H9 (cell line): ENCODE measurements around the gene DOCK1. TPM values are rescaled to one million over a fixed set of nuclear protein-coding genes. Genes with fewer than 3 reads are reported as not detected.

Experiments used
- DNase-seq: peaks from one replicate; pipeline ENCODE4 v3.0.0-alpha.2; 2017
- H2AFZ ChIP-seq: one replicate; pipeline ENCODE4 v1.6.1; 2013; ENCODE audit warnings: mild to moderate bottlenecking, low read length, control low read depth, moderate library complexity
- H2AK5ac ChIP-seq: 2 replicates; pipeline ENCODE4 v1.6.1; 2013; ENCODE audit warnings: low read length, control low read depth, mixed read lengths; ENCODE audit not compliant: insufficient read length
- H2BK120ac ChIP-seq: one replicate; pipeline ENCODE4 v1.6.1; 2013; ENCODE audit warnings: low read depth, mild to moderate bottlenecking, low read length, control low read depth, inconsistent platforms; ENCODE audit not compliant: poor library complexity, severe bottlenecking
- H2BK12ac ChIP-seq: 2 replicates; pipeline ENCODE4 v1.6.1; 2013; ENCODE audit warnings: low read length, control low read depth, mixed read lengths, low read depth; ENCODE audit not compliant: insufficient read length
- H2BK15ac ChIP-seq: 2 replicates; pipeline ENCODE4 v1.6.1; 2013; ENCODE audit warnings: low read depth, low read length, control low read depth
- H2BK20ac ChIP-seq: one replicate; pipeline ENCODE4 v1.6.1; 2013; ENCODE audit warnings: low read depth, mild to moderate bottlenecking, low read length, control low read depth, inconsistent platforms; ENCODE audit not compliant: poor library complexity, severe bottlenecking
- H2BK5ac ChIP-seq: 2 replicates; pipeline ENCODE4 v1.6.1; 2013; ENCODE audit warnings: low read length, control low read depth, mixed read lengths; ENCODE audit not compliant: insufficient read length
- H3K14ac ChIP-seq: 2 replicates; pipeline ENCODE4 v1.6.1; 2013; ENCODE audit warnings: low read length, control low read depth; ENCODE audit not compliant: insufficient read depth
- H3K18ac ChIP-seq: 2 replicates; pipeline ENCODE4 v1.6.1; 2013; ENCODE audit warnings: low read depth, mild to moderate bottlenecking, mixed read lengths, low read length, control low read depth; ENCODE audit not compliant: insufficient read length
- H3K23ac ChIP-seq: 2 replicates; pipeline ENCODE4 v1.6.1; 2013; ENCODE audit warnings: low read length, control low read depth, mixed read lengths, low read depth; ENCODE audit not compliant: insufficient read length
- H3K23me2 ChIP-seq: 2 replicates; pipeline ENCODE4 v1.6.1; 2013; ENCODE audit warnings: low read depth, mild to moderate bottlenecking, mixed read lengths, low read length, control low read depth; ENCODE audit not compliant: insufficient read length, poor library complexity, severe bottlenecking
- H3K27ac ChIP-seq: 2 replicates; pipeline ENCODE4 v1.5.1; 2013; ENCODE audit warnings: low read length, control low read depth, mixed read lengths, low read depth; ENCODE audit not compliant: insufficient read length
- H3K27me3 ChIP-seq: 2 replicates; pipeline ENCODE4 v1.6.1; 2013; ENCODE audit warnings: low read length, control low read depth, inconsistent platforms; ENCODE audit not compliant: insufficient read depth
- H3K4ac ChIP-seq: 2 replicates; pipeline ENCODE4 v1.6.1; 2013; ENCODE audit warnings: low read depth, mild to moderate bottlenecking, control low read depth, inconsistent platforms, low read length, moderate library complexity
- H3K4me1 ChIP-seq: 2 replicates; pipeline ENCODE4 v1.6.1; 2013; ENCODE audit warnings: low read length, control low read depth, inconsistent platforms; ENCODE audit not compliant: insufficient read depth
- H3K4me2 ChIP-seq: 2 replicates; pipeline ENCODE4 v1.6.1; 2013; ENCODE audit warnings: low read length, control low read depth, mixed read lengths; ENCODE audit not compliant: insufficient read length, insufficient read depth
- H3K56ac ChIP-seq: 2 replicates; pipeline ENCODE4 v1.6.1; 2013; ENCODE audit warnings: low read depth, mild to moderate bottlenecking, mixed read lengths, low read length, control low read depth; ENCODE audit not compliant: insufficient read length
- H3K79me1 ChIP-seq: 2 replicates; pipeline ENCODE4 v1.6.1; 2013; ENCODE audit warnings: low read depth, mild to moderate bottlenecking, moderate library complexity, low read length, control low read depth, inconsistent platforms; ENCODE audit not compliant: insufficient read depth, poor library complexity, severe bottlenecking
- H3K79me2 ChIP-seq: 2 replicates; pipeline ENCODE4 v1.6.1; 2013; ENCODE audit warnings: low read length, control low read depth, inconsistent platforms; ENCODE audit not compliant: insufficient read depth
- H3K9ac ChIP-seq: 2 replicates; pipeline ENCODE4 v1.6.1; 2013; ENCODE audit warnings: low read length, control low read depth, mixed read lengths; ENCODE audit not compliant: insufficient read length; ENCODE audit errors: extremely low read depth
- H3K9me3 ChIP-seq: one replicate; pipeline ENCODE4 v1.6.1; 2013; ENCODE audit warnings: low read depth, low read length, inconsistent platforms; ENCODE audit not compliant: control insufficient read depth
- H3T11ph ChIP-seq: one replicate; pipeline ENCODE4 v1.6.1; 2013; ENCODE audit warnings: mild to moderate bottlenecking, low read length, control low read depth, inconsistent platforms
- H4K20me1 ChIP-seq: one replicate; pipeline ENCODE4 v1.6.1; 2013; ENCODE audit not compliant: control insufficient read depth, insufficient read length, insufficient read depth
- H4K5ac ChIP-seq: 2 replicates; pipeline ENCODE4 v1.6.1; 2013; ENCODE audit warnings: low read depth, mild to moderate bottlenecking, mixed read lengths, low read length, control low read depth; ENCODE audit not compliant: insufficient read length
- H4K8ac ChIP-seq: replicated peaks from 2 replicates; pipeline ENCODE4 v1.6.1; 2013; ENCODE audit warnings: low read length, control low read depth, mixed read lengths, low read depth; ENCODE audit not compliant: insufficient read length
- H4K91ac ChIP-seq: 2 replicates; pipeline ENCODE4 v1.6.1; 2013; ENCODE audit warnings: low read depth, mild to moderate bottlenecking, moderate library complexity, mixed read lengths, low read length, control low read depth; ENCODE audit not compliant: insufficient read length
- H3K27ac Mint-ChIP-seq, 3 experiments: 2 replicates in 2 of 3; 3 replicates in 1 of 3; pipeline ENCODE4 v1.8.0; 2020 to 2021; ENCODE audit warnings: mixed read lengths in 3 of 3, mild to moderate bottlenecking in 1 of 3, moderate library complexity in 1 of 3
- H3K27me3 Mint-ChIP-seq: 2 replicates; pipeline ENCODE4 v1.8.0; 2021; ENCODE audit warnings: low read depth, mild to moderate bottlenecking, moderate library complexity, mixed read lengths
- H3K36me3 Mint-ChIP-seq, 3 experiments: 2 replicates in 2 of 3; 3 replicates in 1 of 3; pipeline ENCODE4 v1.8.0; 2020 to 2021; ENCODE audit warnings: low read depth in 3 of 3, mixed read lengths in 3 of 3; ENCODE audit not compliant: insufficient read depth in 1 of 3
- H3K4me1 Mint-ChIP-seq, 2 experiments: 2 replicates each; pipeline ENCODE4 v1.8.0; 2020; ENCODE audit warnings: mixed read lengths in 2 of 2
- H3K4me3 Mint-ChIP-seq, 2 experiments: 2 replicates in 1 of 2; 3 replicates in 1 of 2; pipeline ENCODE4 v1.8.0; 2020 to 2021; ENCODE audit warnings: mild to moderate bottlenecking in 2 of 2, mixed read lengths in 2 of 2, moderate library complexity in 1 of 2
- H3K9me3 Mint-ChIP-seq, 2 experiments: 2 replicates in 1 of 2; 3 replicates in 1 of 2; pipeline ENCODE4 v1.8.0; 2020; ENCODE audit warnings: mild to moderate bottlenecking in 2 of 2, mixed read lengths in 2 of 2, moderate library complexity in 1 of 2
- CTCF ChIP-seq: fragments of 200-600 bp; sonication (generic); conservative IDR thresholded peaks from 3 replicates; pipeline ENCODE4 v1.8.0; 2021; ENCODE audit warnings: antibody characterized with exemption, mild to moderate bottlenecking
- WGBS: extraction: QIAGEN DNeasy Blood & Tissue Kit; methylation state at CpG from one replicate; pipeline ENCODE4 v1.1.7; 2013; ENCODE audit warnings: missing lambda C conversion rate, low lambda C conversion rate, mixed read lengths; ENCODE audit not compliant: insufficient read length; ENCODE audit errors: extremely low coverage; 5-methylcytosine and 5-hydroxymethylcytosine counted together
- total RNA-seq: library from RNA; stranded (reverse); gene quantifications from 2 replicates; pipeline ENCODE4 v1.2.1, GENCODE V29; 2021

Gene DOCK1
- total RNA-seq, 1 experiment from 2014 or later = 57.0 TPM

GRCh38 chr10:126930131-126930882 is 25.1 kb downstream of the DOCK1 start:
- no peak for DNase-seq

More at GRCh38 chr10:126930131-126930882, 25.1 kb downstream of the DOCK1 start:
- Histone ChIP-seq H4K8ac (no peak overlapping the region), H3K9me3 (no peaks in the 10 kb centered on the region), H3K14ac (no peak overlapping the region), H3K4me2 (no peak overlapping the region), H2BK5ac (no peak overlapping the region), H3K79me1 (peaks cover 8% of the 10 kb centered on the region), H3K27ac (no peak overlapping the region), H2AFZ (no peak overlapping the region), H3K23ac (no peak overlapping the region), H3K9ac (no peak overlapping the region), H4K91ac (no peak overlapping the region), H2AK5ac (no peak overlapping the region), H3K18ac (no peak overlapping the region), H2BK12ac (no peak overlapping the region), H3K56ac (no peak overlapping the region), H3K27me3 (no peaks in the 10 kb centered on the region), H4K5ac (no peak overlapping the region), H2BK120ac (no peak overlapping the region), H3K23me2 (no peaks in the 10 kb centered on the region), H3K4ac (no peak overlapping the region), H3K79me2 (peaks cover 10% of the 10 kb centered on the region; the same call in 1 of the 2 replicates), H2BK20ac (no peak overlapping the region), H2BK15ac (no peak overlapping the region), H3K4me1 (no peaks in the 10 kb centered on the region), H4K20me1 (no peaks in the 10 kb centered on the region), H3T11ph (no peak overlapping the region)
- WGBS = no CpG with 5 or more reads among the region's 17 CpGs
- Mint-ChIP-seq H3K36me3 (peaks cover 16 to 51% (median 34%) of the 10 kb centered on the region in 3 experiments), H3K9me3 (peaks cover 0 to 2% of the 10 kb centered on the region in 2 experiments; a peak in 1 of 5 replicates), H3K27ac (no peak overlapping the region; a peak in 2 of 7 replicates), H3K4me1 (peaks cover 25 to 35% of the 10 kb centered on the region in 2 experiments), H3K4me3 (no peak overlapping the region), H3K27me3 (no peaks in the 10 kb centered on the region)
- TF ChIP-seq CTCF = no peak
